ENCODE results near the gene ARL2BP.

DNA sequence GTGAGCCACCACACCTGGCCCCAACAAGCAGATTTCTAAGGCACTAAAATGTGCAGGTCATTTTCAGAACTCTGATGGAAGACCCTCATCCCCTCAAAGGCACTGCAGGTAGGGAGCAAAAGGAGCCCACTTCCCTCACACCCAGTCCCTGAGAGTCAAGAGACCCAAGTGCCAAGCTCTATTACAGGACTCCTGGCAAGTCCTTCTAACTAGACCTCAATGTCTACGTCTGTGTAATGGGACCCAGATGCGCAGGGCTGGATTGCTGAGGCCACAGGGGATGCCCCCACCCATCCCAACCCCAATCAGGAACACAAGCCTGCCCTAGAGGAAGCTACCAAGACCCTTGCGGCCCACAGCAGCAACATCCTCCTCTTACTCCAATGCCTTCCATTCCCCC lies 36.7 kb downstream of the ARL2BP start:
- TF ChIP-seq POLR2A (IDR thresholded peaks at IDR 0.05; ENCODE audit: low read length): no peak
- TF ChIP-seq GATA1 (IDR thresholded peaks at IDR 0.05; ENCODE audit: low read depth, low read length): no peak

All from erythroblast (primary cell).